Measurements from ENCODE around the gene LOXL1. TPM values are rescaled to one million over a fixed set of nuclear protein-coding genes. Genes with fewer than 3 reads are reported as not detected.
A peak's percentile ranks its signal among the peaks of the same experiment; 100 is the strongest.

LOXL1 gene
- total RNA-seq, 1 donor from 2014 or later = 31.9 TPM

- TF ChIP-seq, protein P1, sequence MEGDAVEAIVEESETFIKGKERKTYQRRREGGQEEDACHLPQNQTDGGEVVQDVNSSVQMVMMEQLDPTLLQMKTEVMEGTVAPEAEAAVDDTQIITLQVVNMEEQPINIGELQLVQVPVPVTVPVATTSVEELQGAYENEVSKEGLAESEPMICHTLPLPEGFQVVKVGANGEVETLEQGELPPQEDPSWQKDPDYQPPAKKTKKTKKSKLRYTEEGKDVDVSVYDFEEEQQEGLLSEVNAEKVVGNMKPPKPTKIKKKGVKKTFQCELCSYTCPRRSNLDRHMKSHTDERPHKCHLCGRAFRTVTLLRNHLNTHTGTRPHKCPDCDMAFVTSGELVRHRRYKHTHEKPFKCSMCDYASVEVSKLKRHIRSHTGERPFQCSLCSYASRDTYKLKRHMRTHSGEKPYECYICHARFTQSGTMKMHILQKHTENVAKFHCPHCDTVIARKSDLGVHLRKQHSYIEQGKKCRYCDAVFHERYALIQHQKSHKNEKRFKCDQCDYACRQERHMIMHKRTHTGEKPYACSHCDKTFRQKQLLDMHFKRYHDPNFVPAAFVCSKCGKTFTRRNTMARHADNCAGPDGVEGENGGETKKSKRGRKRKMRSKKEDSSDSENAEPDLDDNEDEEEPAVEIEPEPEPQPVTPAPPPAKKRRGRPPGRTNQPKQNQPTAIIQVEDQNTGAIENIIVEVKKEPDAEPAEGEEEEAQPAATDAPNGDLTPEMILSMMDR (IDR thresholded peaks at IDR 0.05; ENCODE audit: borderline replicate concordance) = peak; percentile 89
Measured at GRCh38 chr15:73897441-73898261, 28.6 kb upstream of the LOXL1 start.

DNA sequence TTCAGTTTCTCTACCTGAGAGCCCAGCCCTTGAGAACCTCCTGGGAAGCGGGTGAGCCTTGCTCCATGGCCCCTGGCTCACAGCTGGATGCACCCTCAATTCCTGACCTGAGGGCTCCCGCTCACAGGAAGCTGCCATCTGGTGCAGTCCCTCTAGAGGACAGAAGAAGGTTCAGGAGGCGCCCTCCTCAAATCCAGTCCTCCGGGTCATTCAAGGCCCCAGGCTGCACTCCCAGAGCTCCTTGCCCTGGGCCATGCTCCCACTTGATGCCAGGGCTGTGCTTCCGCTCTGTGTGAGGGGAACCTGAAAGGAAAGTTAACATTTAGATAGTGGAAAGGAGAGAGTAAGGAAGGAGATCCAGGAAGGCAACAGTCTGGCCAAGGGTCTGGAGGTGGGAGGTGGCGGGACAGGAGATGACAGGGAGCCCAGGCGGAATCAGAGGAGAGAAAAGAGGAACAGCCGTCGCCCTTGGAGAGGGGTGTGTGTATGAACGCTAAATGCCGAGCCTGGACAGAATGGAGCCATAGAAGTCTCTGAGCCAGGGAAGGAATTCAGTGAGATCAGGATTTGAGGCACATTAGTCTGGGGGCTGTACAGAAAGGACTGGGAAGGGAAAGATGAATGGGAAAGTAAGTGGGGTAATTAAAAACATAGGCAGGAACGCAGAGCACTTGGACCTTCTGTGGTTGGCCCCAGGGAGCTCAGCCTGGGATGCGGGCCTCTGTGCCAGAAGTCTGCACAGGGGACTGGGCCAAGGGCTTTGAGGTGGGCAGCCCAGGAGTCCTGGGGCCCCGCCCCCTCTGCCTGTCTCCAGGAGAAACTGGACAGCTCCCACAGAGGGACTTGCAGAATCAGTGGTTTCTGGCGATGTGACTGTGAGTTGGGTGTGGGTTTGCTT lies 26.8 kb upstream of the LOXL1 start:
- no peak overlapping the region for H3K4me3 ChIP-seq
- TF ChIP-seq, protein P1 (IDR thresholded peaks at IDR 0.05; ENCODE audit: borderline replicate concordance) = no peak
- no peaks in the 10 kb centered on the region for H3K36me3 ChIP-seq
- intact Hi-C loops (cut with micrococcal nuclease) = no loop called here
- no peaks in the 10 kb centered on the region for H3K9me3 ChIP-seq (replicated peaks)
- no peaks in the 10 kb centered on the region for H3K4me1 ChIP-seq
- no peaks in the 10 kb centered on the region for H3K27me3 ChIP-seq (ENCODE audit: low read depth)
- no peak overlapping the region for H3K27ac ChIP-seq (replicated peaks)
- no peak for DNase-seq

More at GRCh38 chr15:73897441-73898261, 28.6 kb upstream of the LOXL1 start:
- intact Hi-C loops (cut with micrococcal nuclease) = no loop called here
- Histone ChIP-seq H3K4me3 (no peak overlapping the region), H3K9me3 (replicated peaks) (no peaks in the 10 kb centered on the region), H3K4me1 (no peaks in the 10 kb centered on the region), H3K27me3 (ENCODE audit: low read depth) (no peaks in the 10 kb centered on the region), H3K27ac (replicated peaks) (no peak overlapping the region), H3K36me3 (no peaks in the 10 kb centered on the region)
- DNase-seq = peak; percentile 63

DNA sequence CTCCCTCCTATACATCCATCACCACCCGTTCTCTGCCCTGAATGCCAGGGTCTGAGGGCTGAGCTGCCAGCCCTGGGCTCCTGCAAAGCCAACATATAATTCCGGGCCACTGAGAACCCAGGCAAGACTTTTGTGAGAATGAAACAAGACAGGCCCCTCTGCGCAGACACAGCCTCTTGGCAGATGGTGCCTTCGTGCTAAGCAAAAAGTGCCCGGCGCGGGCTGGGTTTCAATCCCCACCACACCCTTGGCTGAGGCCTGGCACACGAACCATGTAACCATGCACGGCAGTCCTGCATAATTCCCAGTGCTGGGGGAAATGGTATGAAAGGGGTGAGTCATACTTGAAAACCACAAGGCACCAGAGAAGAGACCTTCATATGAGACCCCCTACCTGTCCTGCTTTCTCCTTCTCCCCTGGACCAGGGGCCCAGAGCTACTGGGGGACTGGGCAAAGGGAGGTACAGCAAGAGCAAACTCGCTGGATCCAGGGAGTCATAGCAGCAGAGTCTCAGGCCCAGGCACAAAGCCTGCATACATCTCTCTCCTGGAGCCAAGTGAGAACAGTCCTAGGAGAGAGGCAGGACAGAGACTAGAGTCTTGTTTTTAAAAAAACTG lies 26.1 kb upstream of the LOXL1 start:
- intact Hi-C loops (cut with micrococcal nuclease) = no loop called here
- DNase-seq = no peak
- Histone ChIP-seq H3K4me1 (no peaks in the 10 kb centered on the region), H3K9me3 (replicated peaks) (no peaks in the 10 kb centered on the region), H3K4me3 (no peak overlapping the region), H3K27me3 (ENCODE audit: low read depth) (no peaks in the 10 kb centered on the region), H3K27ac (replicated peaks) (no peak overlapping the region), H3K36me3 (no peaks in the 10 kb centered on the region)
- TF ChIP-seq, protein P1 (IDR thresholded peaks at IDR 0.05; ENCODE audit: borderline replicate concordance) = no peak

- TF ChIP-seq, protein P1 (IDR thresholded peaks at IDR 0.05; ENCODE audit: borderline replicate concordance) = no peak
- DNase-seq = no peak
- Histone ChIP-seq H3K4me3 (no peak overlapping the region), H3K4me1 (no peaks in the 10 kb centered on the region), H3K36me3 (no peaks in the 10 kb centered on the region), H3K9me3 (replicated peaks) (peaks cover 4% of the 10 kb centered on the region), H3K27me3 (ENCODE audit: low read depth) (no peaks in the 10 kb centered on the region), H3K27ac (replicated peaks) (no peak overlapping the region)
- intact Hi-C loops (cut with micrococcal nuclease) = no loop called here
Measured at GRCh38 chr15:73901126-73901810, 25.0 kb upstream of the LOXL1 start.

All from left ventricle myocardium inferior (tissue), 1 donor.